ENCODE results near the gene CLNK.

The CLNK gene

DNA sequence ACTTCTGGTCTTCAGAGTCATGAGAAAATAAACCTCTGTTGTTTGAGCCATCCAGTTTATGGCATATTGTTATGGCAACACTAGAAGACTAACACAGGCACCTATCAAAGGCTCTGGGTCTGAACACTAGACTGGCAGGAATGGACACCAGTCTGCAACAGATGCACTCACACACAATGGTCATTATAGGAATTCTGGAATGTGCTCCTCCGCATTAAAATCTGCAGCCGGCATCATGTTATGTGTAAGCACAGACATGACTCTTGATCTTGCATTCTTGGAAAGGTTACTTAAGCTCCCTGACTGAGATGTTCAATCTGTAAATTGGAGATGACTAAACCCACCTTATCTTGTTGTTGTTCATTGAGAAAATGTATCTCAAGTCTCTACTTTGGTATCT lies 115.1 kb downstream of the CLNK start:
- Histone ChIP-seq H3K4me3 (ENCODE audit: low read depth in 1 of 2, low read length in 2 of 2) (no peak overlapping the region), H3K36me3 (ENCODE audit: insufficient read depth, low read length) (no peaks in the 10 kb centered on the region)

DNA sequence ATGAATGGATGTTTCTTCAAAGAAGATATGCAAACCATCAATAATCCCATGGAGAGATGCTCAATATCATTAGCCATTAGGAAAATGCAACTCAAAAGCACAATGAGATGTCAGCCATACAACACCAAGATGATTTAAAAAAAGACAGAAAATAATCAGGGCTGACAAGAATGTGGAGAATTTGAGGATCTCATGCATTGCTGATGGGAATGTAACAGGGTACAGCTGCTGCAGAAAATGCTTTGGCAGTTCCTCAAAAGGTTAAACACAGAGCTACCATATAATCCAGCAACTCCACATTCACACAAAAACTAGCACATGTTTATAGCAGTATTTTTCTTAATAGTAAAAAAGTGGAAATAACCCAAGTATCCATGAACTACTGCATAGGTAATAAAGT lies 116.8 kb downstream of the CLNK start:
- H3K27me3 ChIP-seq (ENCODE audit: control insufficient read depth in 1 of 2, insufficient read depth in 2 of 2, low read length in 2 of 2): no peaks in the 10 kb centered on the region
- no peaks in the 10 kb centered on the region for H3K36me3 ChIP-seq (ENCODE audit: insufficient read depth, low read length)
- H3K4me1 ChIP-seq (ENCODE audit: insufficient read depth, low read length): no peaks in the 10 kb centered on the region
- no peak overlapping the region for H3K9ac ChIP-seq (ENCODE audit: low read length)
- no peak overlapping the region for H3K27ac ChIP-seq (ENCODE audit: low read depth, low read length)
- H3K9me3 ChIP-seq (ENCODE audit: low read length): no peaks in the 10 kb centered on the region
- no peak overlapping the region for H3K4me3 ChIP-seq (ENCODE audit: low read depth in 1 of 2, low read length in 2 of 2)

More for the DNA sequence above, 115.1 kb downstream of the CLNK start:
- no peaks in the 10 kb centered on the region for H3K9me3 ChIP-seq (ENCODE audit: low read length)
- H3K27ac ChIP-seq (ENCODE audit: low read depth, low read length): no peak overlapping the region
- no peak overlapping the region for H3K9ac ChIP-seq (ENCODE audit: low read length)
- no peaks in the 10 kb centered on the region for H3K4me1 ChIP-seq (ENCODE audit: insufficient read depth, low read length)
- H3K27me3 ChIP-seq (ENCODE audit: control insufficient read depth in 1 of 2, insufficient read depth in 2 of 2, low read length in 2 of 2): no peaks in the 10 kb centered on the region

GRCh38 chr4:10565166-10565780 lies 119.3 kb downstream of the CLNK start:
- Histone ChIP-seq H3K4me3 (ENCODE audit: low read depth in 1 of 2, low read length in 2 of 2) (no peak overlapping the region), H3K9me3 (ENCODE audit: low read length) (no peaks in the 10 kb centered on the region), H3K27ac (ENCODE audit: low read depth, low read length) (no peak overlapping the region), H3K27me3 (ENCODE audit: control insufficient read depth in 1 of 2, insufficient read depth in 2 of 2, low read length in 2 of 2) (no peaks in the 10 kb centered on the region), H3K4me1 (ENCODE audit: insufficient read depth, low read length) (no peaks in the 10 kb centered on the region), H3K9ac (ENCODE audit: low read length) (no peak overlapping the region), H3K36me3 (ENCODE audit: insufficient read depth, low read length) (no peaks in the 10 kb centered on the region)

- H3K27me3 ChIP-seq (ENCODE audit: control insufficient read depth in 1 of 2, insufficient read depth in 2 of 2, low read length in 2 of 2): no peaks in the 10 kb centered on the region
- H3K4me1 ChIP-seq (ENCODE audit: insufficient read depth, low read length): no peaks in the 10 kb centered on the region
- H3K9me3 ChIP-seq (ENCODE audit: low read length): no peaks in the 10 kb centered on the region
- no peak overlapping the region for H3K9ac ChIP-seq (ENCODE audit: low read length)
- no peak overlapping the region for H3K27ac ChIP-seq (ENCODE audit: low read depth, low read length)
- H3K4me3 ChIP-seq (ENCODE audit: low read depth in 1 of 2, low read length in 2 of 2): no peak overlapping the region
- no peaks in the 10 kb centered on the region for H3K36me3 ChIP-seq (ENCODE audit: insufficient read depth, low read length)
Measured at GRCh38 chr4:10554694-10555093, 129.9 kb downstream of the CLNK start.

- Histone ChIP-seq H3K27me3 (ENCODE audit: control insufficient read depth in 1 of 2, insufficient read depth in 2 of 2, low read length in 2 of 2) (no peaks in the 10 kb centered on the region), H3K4me1 (ENCODE audit: insufficient read depth, low read length) (no peaks in the 10 kb centered on the region), H3K9me3 (ENCODE audit: low read length) (no peaks in the 10 kb centered on the region), H3K4me3 (ENCODE audit: low read depth in 1 of 2, low read length in 2 of 2) (no peak overlapping the region), H3K27ac (ENCODE audit: low read depth, low read length) (no peak overlapping the region), H3K36me3 (ENCODE audit: insufficient read depth, low read length) (no peaks in the 10 kb centered on the region), H3K9ac (ENCODE audit: low read length) (no peak overlapping the region)
Measured at GRCh38 chr4:10554121-10554520, 130.4 kb downstream of the CLNK start.

DNA sequence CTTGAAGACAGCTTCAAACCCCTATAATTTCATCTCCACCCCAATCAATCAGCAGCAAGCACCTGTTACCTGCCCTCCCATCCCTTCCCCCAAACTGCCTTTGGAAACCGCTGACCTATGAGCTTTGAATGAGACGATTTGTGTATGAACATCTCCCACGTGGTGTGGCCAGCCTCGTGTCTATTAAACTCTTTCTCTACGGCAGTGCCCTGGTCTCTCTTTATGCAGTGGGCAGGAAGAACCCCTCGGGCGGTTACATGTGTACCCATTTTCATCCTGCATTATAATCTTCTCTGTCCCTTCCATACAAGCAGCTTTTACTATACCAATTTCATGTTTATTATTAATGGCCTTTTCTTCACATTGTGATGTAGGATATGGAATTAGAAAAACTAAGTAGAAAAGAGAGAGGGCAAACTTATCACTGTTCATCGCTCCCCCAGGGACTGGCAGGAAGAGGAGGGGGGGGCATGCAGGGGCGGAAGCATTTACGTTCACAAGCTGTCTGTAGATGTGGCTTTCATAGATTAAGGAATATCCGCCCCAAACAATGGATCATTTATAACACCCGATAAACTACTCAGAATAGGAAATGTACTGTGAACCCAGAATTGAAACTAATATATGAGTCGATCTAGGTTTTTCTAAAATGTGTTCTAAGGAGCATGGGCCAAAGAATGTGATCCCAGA lies 131.8 kb downstream of the CLNK start:
- Histone ChIP-seq H3K9me3 (ENCODE audit: low read length) (no peaks in the 10 kb centered on the region), H3K4me1 (ENCODE audit: insufficient read depth, low read length) (no peaks in the 10 kb centered on the region), H3K27ac (ENCODE audit: low read depth, low read length) (no peak overlapping the region), H3K9ac (ENCODE audit: low read length) (no peak overlapping the region), H3K4me3 (ENCODE audit: low read depth in 1 of 2, low read length in 2 of 2) (no peak overlapping the region), H3K27me3 (ENCODE audit: control insufficient read depth in 1 of 2, insufficient read depth in 2 of 2, low read length in 2 of 2) (no peaks in the 10 kb centered on the region), H3K36me3 (ENCODE audit: insufficient read depth, low read length) (no peaks in the 10 kb centered on the region)

- Histone ChIP-seq H3K27me3 (ENCODE audit: control insufficient read depth in 1 of 2, insufficient read depth in 2 of 2, low read length in 2 of 2) (no peaks in the 10 kb centered on the region), H3K27ac (ENCODE audit: low read depth, low read length) (no peak overlapping the region), H3K36me3 (ENCODE audit: insufficient read depth, low read length) (no peaks in the 10 kb centered on the region), H3K4me1 (ENCODE audit: insufficient read depth, low read length) (no peaks in the 10 kb centered on the region), H3K9ac (ENCODE audit: low read length) (no peak overlapping the region), H3K4me3 (ENCODE audit: low read depth in 1 of 2, low read length in 2 of 2) (no peak overlapping the region), H3K9me3 (ENCODE audit: low read length) (no peaks in the 10 kb centered on the region)
Measured at GRCh38 chr4:10535912-10536311, 148.7 kb downstream of the CLNK start.

DNA sequence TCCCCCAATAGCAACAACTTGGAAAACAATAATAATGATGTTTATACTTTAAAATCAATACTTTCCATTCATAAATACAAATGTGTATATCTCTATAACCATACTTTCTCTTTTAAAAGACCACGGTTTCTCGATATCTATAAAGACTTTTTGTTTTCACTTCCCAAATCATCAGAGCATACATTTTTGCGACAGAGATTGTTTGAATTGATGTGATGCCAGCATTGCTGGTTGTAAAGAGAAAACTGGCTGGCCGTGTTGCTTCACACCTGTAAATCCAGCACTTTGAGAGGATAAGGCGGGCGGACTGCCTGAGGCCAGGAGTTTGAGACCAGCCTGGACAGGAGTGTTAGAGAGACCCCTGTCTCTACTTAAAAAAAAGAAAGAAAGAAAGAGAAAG lies 149.7 kb downstream of the CLNK start:
- Histone ChIP-seq H3K27ac (ENCODE audit: low read depth, low read length) (no peak overlapping the region), H3K36me3 (ENCODE audit: insufficient read depth, low read length) (no peaks in the 10 kb centered on the region), H3K4me3 (ENCODE audit: low read depth in 1 of 2, low read length in 2 of 2) (no peak overlapping the region), H3K27me3 (ENCODE audit: control insufficient read depth in 1 of 2, insufficient read depth in 2 of 2, low read length in 2 of 2) (no peaks in the 10 kb centered on the region), H3K9ac (ENCODE audit: low read length) (no peak overlapping the region), H3K9me3 (ENCODE audit: low read length) (no peaks in the 10 kb centered on the region), H3K4me1 (ENCODE audit: insufficient read depth, low read length) (no peaks in the 10 kb centered on the region)

DNA sequence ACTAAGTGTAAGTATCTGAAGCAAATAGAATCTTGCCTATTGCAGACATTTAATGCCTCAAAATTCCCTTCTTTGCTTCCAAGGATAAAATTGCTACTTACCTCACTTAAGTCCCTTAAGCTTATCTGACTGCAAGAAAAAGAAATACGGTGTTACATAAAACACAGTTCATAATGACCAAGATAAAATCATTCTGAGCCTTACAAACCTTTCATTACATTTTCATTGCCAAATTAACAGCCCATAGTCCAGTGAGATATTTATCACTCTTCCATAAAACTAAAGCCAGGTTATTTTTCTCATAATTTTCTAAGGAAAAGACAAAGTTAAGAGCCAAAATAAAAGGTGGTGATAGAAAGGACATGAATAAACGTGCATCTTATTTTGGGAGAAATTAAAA lies 152.4 kb downstream of the CLNK start:
- no peak overlapping the region for H3K27ac ChIP-seq (ENCODE audit: low read depth, low read length)

DNA sequence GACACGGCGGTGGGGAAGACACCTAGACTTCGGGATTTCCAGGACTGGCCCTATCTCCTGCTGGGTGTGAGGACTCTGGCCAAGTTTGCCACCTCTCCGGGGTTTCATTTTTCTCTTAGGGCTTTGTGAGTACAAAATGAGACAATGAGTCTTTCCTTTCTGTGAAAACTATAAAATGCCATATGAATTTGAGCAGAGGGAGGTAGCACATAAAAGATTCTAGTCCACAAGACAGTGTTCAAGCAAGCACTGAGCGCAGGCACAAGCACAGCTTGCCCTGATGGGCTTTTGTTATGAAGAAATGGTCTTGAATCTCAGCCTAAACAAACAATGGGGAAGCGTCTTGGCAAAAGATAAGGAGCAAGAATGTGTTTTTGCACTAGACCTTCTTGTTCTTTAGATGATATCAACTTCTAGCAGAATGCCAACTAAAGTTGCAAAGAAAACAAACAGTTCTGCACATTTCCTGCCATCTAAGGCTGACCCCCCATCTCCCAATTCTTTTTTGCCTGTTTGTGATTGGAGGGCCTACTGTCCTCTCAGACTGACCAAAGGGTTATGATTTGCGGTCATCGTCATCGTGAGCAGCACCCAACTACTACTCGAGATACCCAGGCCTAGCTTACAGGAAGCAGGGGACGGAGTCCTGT lies 154.3 kb downstream of the CLNK start:
- H3K9ac ChIP-seq (ENCODE audit: low read length): no peak overlapping the region
- no peaks in the 10 kb centered on the region for H3K9me3 ChIP-seq (ENCODE audit: low read length)
- H3K27ac ChIP-seq (ENCODE audit: low read depth, low read length): no peak overlapping the region

More for the DNA sequence above, 152.4 kb downstream of the CLNK start:
- H3K9me3 ChIP-seq (ENCODE audit: low read length): no peaks in the 10 kb centered on the region
- no peaks in the 10 kb centered on the region for H3K4me1 ChIP-seq (ENCODE audit: insufficient read depth, low read length)
- no peak overlapping the region for H3K9ac ChIP-seq (ENCODE audit: low read length)
- H3K27me3 ChIP-seq (ENCODE audit: control insufficient read depth in 1 of 2, insufficient read depth in 2 of 2, low read length in 2 of 2): no peaks in the 10 kb centered on the region
- H3K4me3 ChIP-seq (ENCODE audit: low read depth in 1 of 2, low read length in 2 of 2): no peak overlapping the region
- no peaks in the 10 kb centered on the region for H3K36me3 ChIP-seq (ENCODE audit: insufficient read depth, low read length)

GRCh38 chr4:10529291-10530136 lies 155.1 kb downstream of the CLNK start:
- Histone ChIP-seq H3K9me3 (ENCODE audit: low read length) (no peaks in the 10 kb centered on the region), H3K27ac (ENCODE audit: low read depth, low read length) (no peak overlapping the region), H3K27me3 (ENCODE audit: control insufficient read depth in 1 of 2, insufficient read depth in 2 of 2, low read length in 2 of 2) (no peaks in the 10 kb centered on the region), H3K36me3 (ENCODE audit: insufficient read depth, low read length) (no peaks in the 10 kb centered on the region), H3K4me3 (ENCODE audit: low read depth in 1 of 2, low read length in 2 of 2) (no peak overlapping the region), H3K9ac (ENCODE audit: low read length) (no peak overlapping the region), H3K4me1 (ENCODE audit: insufficient read depth, low read length) (no peaks in the 10 kb centered on the region)

More for the DNA sequence above, 154.3 kb downstream of the CLNK start:
- no peaks in the 10 kb centered on the region for H3K4me1 ChIP-seq (ENCODE audit: insufficient read depth, low read length)
- H3K36me3 ChIP-seq (ENCODE audit: insufficient read depth, low read length): no peaks in the 10 kb centered on the region
- no peak overlapping the region for H3K4me3 ChIP-seq (ENCODE audit: low read depth in 1 of 2, low read length in 2 of 2)
- no peaks in the 10 kb centered on the region for H3K27me3 ChIP-seq (ENCODE audit: control insufficient read depth in 1 of 2, insufficient read depth in 2 of 2, low read length in 2 of 2)
